OCI-LY7 (cell line): ENCODE data around the gene ROCK1. TPM values are rescaled to one million over a fixed set of nuclear protein-coding genes. Genes with fewer than 3 reads are reported as not detected.

Experiments used
- BruUV-seq: library from RNA; stranded (reverse); fragments of 400-500 nt; replicated peaks from 2 replicates; lab custom pipeline; 2021; lab: Mats Ljungman, UMichigan
- CTCF ChIA-PET: fragments of 300-600 bp; sonication (Branson Sonifier 250); formaldehyde crosslinking; loops from one replicate; lab custom pipeline; 2022; ENCODE audit warnings: antibody characterized with exemption; ENCODE audit not compliant: unreplicated experiment; lab: Charles Lee
- POLR2A ChIA-PET: fragments of 300-600 bp; sonication (Branson Sonifier 250); formaldehyde crosslinking; loops from one replicate; lab custom pipeline; 2022; ENCODE audit warnings: antibody characterized with exemption; lab: Charles Lee
- DNase-seq: peaks from one replicate; pipeline ENCODE4 v3.0.0-alpha.2; 2015; ENCODE audit warnings: low spot score
- H2AFZ ChIP-seq: fragments of 200-600 bp; sonication (generic), shearing (Covaris generic); 2 replicates; pipeline ENCODE4 v1.6.1; 2014; ENCODE audit warnings: mild to moderate bottlenecking, antibody characterized with exemption, low read length, moderate library complexity
- H3K27ac ChIP-seq: fragments of 200-600 bp; sonication (generic); 2 replicates; pipeline ENCODE4 v1.5.1; 2014; ENCODE audit warnings: mixed run types, low read depth, mild to moderate bottlenecking, moderate library complexity, low read length, inconsistent platforms; ENCODE audit not compliant: poor library complexity, severe bottlenecking
- H3K36me3 ChIP-seq: fragments of 200-600 bp; sonication (generic); 2 replicates; pipeline ENCODE4 v1.6.1; 2014; ENCODE audit warnings: mild to moderate bottlenecking, antibody characterized with exemption, low read length, moderate library complexity, mixed read lengths; ENCODE audit not compliant: insufficient read depth
- H3K4me1 ChIP-seq: fragments of 200-600 bp; sonication (generic); 2 replicates; pipeline ENCODE4 v1.5.1; 2014; ENCODE audit warnings: mild to moderate bottlenecking, low read length; ENCODE audit not compliant: insufficient read depth, poor library complexity, severe bottlenecking
- H3K4me2 ChIP-seq: fragments of 200-600 bp; sonication (generic); 2 replicates; pipeline ENCODE4 v1.6.1; 2014; ENCODE audit warnings: mild to moderate bottlenecking, low read length
- H3K4me3 ChIP-seq: fragments of 200-600 bp; sonication (generic); 2 replicates; pipeline ENCODE4 v1.5.1; 2014; ENCODE audit warnings: mild to moderate bottlenecking, low read depth, low read length; ENCODE audit not compliant: poor library complexity, severe bottlenecking
- H3K79me2 ChIP-seq: fragments of 200-600 bp; sonication (generic); 2 replicates; pipeline ENCODE4 v1.6.1; 2016; ENCODE audit warnings: low read depth, mild to moderate bottlenecking, low read length, moderate library complexity, mixed read lengths; ENCODE audit not compliant: insufficient read depth
- H3K9me2 ChIP-seq: fragments of 200-600 bp; sonication (generic); 2 replicates; pipeline ENCODE4 v1.6.1; 2016; ENCODE audit warnings: mild to moderate bottlenecking, low read length, mixed read lengths; ENCODE audit not compliant: insufficient read depth
- H3K9me3 ChIP-seq: fragments of 200-600 bp; sonication (generic); 2 replicates; pipeline ENCODE4 v1.6.1; 2014; ENCODE audit warnings: mild to moderate bottlenecking, mixed run types, low read length, mixed read lengths
- H4K20me1 ChIP-seq: fragments of 200-600 bp; sonication (generic); 2 replicates; pipeline ENCODE4 v1.6.1; 2014; ENCODE audit warnings: mild to moderate bottlenecking, antibody characterized with exemption, low read length, moderate library complexity, mixed read lengths; ENCODE audit not compliant: insufficient read depth
- EZH2phosphoT487 ChIP-seq: fragments of 200-600 bp; sonication (generic); IDR thresholded peaks from 2 replicates; pipeline ENCODE4 v1.6.1; 2018; ENCODE audit warnings: low read depth, borderline replicate concordance, mild to moderate bottlenecking, mixed run types, antibody characterized with exemption, low read length, moderate library complexity, mixed read lengths
- intact Hi-C: fragments of 100-400 bp; cut with micrococcal nuclease; formaldehyde crosslinking; loops from one replicate; pipeline ENCODE4 v1.10.0; 2022; ENCODE audit not compliant: unreplicated experiment
- total RNA-seq, 2 experiments: library from RNA; depleted of rRNA in 1 of 2; stranded (reverse); fragments of >200 nt in 1 of 2; shearing (Covaris generic) in 1 of 2; gene quantifications; 2 replicates each; pipeline ENCODE4 v1.2.3, GENCODE V29; 2014 to 2022
- TF ChIP-seq, protein P1 (sequence below): fragments of 200-600 bp; sonication (generic); conservative IDR thresholded peaks from 2 replicates; pipeline ENCODE4 v1.5.1; 2014; ENCODE audit warnings: mild to moderate bottlenecking, antibody characterized with exemption, low read length, moderate library complexity, mixed read lengths

The ROCK1 gene
- total RNA-seq, 2 experiments from 2014 or later, result 43.2 to 69.6 TPM

GRCh38 chr18:21080576-21080975 is 31.0 kb downstream of the ROCK1 start:
- H3K9me2 ChIP-seq, result no peaks in the 10 kb centered on the region
- no peak overlapping the region for H3K27ac ChIP-seq
- intact Hi-C loops, result no loop called here
- H3K9me3 ChIP-seq, result peaks cover 44% of the 10 kb centered on the region; the same call in 1 of the 2 replicates
- H3K4me1 ChIP-seq, result peaks cover 14% of the 10 kb centered on the region
- H3K36me3 ChIP-seq, result peaks cover 24% of the 10 kb centered on the region; the same call in 1 of the 2 replicates
- H3K4me2 ChIP-seq, result no peak overlapping the region
- POLR2A ChIA-PET, result interaction anchor here (0.6 kb wide), 1 partner anchor 14 kb away, joined by 3 read pairs; no protein-coding TSS in a partner anchor
- H3K4me3 ChIP-seq, result no peak overlapping the region
- CTCF ChIA-PET, result no interaction called here
- no peak overlapping the region for H2AFZ ChIP-seq
- no peak for TF ChIP-seq EZH2phosphoT487
- TF ChIP-seq, protein P1, sequence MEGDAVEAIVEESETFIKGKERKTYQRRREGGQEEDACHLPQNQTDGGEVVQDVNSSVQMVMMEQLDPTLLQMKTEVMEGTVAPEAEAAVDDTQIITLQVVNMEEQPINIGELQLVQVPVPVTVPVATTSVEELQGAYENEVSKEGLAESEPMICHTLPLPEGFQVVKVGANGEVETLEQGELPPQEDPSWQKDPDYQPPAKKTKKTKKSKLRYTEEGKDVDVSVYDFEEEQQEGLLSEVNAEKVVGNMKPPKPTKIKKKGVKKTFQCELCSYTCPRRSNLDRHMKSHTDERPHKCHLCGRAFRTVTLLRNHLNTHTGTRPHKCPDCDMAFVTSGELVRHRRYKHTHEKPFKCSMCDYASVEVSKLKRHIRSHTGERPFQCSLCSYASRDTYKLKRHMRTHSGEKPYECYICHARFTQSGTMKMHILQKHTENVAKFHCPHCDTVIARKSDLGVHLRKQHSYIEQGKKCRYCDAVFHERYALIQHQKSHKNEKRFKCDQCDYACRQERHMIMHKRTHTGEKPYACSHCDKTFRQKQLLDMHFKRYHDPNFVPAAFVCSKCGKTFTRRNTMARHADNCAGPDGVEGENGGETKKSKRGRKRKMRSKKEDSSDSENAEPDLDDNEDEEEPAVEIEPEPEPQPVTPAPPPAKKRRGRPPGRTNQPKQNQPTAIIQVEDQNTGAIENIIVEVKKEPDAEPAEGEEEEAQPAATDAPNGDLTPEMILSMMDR, result no peak
- H3K79me2 ChIP-seq, result peaks cover 98% of the 10 kb centered on the region
- H4K20me1 ChIP-seq, result peaks cover 18% of the 10 kb centered on the region
- BruUV-seq, result no TSS peak
- no peak for DNase-seq

GRCh38 chr18:21074336-21075323 is 37.0 kb downstream of the ROCK1 start:
- peaks cover 44% of the 10 kb centered on the region for H3K4me1 ChIP-seq
- no peaks in the 10 kb centered on the region for H3K9me3 ChIP-seq
- DNase-seq, result peak; percentile 15
- H3K9me2 ChIP-seq, result no peaks in the 10 kb centered on the region
- H3K36me3 ChIP-seq, result 0 out of 2 replicates have a peak, but pooled peaks cover 6% of the 10 kb centered on the region
- H2AFZ ChIP-seq, result no peak overlapping the region
- TF ChIP-seq EZH2phosphoT487, result no peak
- TF ChIP-seq, protein P1, result no peak
- peak overlapping the region; percentile 58 for H3K4me2 ChIP-seq
- peaks cover 53% of the 10 kb centered on the region for H4K20me1 ChIP-seq
- no TSS peak for BruUV-seq
- H3K27ac ChIP-seq, result peak overlapping the region; percentile 33
- POLR2A ChIA-PET, result interaction anchor here (0.9 to 1.1 kb wide), 2 partner anchors 11 to 13 kb away, joined by 3 to 7 read pairs; no protein-coding TSS in a partner anchor
- peak overlapping the region; percentile 36 for H3K4me3 ChIP-seq
- intact Hi-C loops, result no loop called here
- peaks cover 98% of the 10 kb centered on the region for H3K79me2 ChIP-seq
- CTCF ChIA-PET, result no interaction called here
